H1 (cell line): Measurements from ENCODE around the gene GALR2. TPM values are rescaled to one million over a fixed set of nuclear protein-coding genes. Genes with fewer than 3 reads are reported as not detected.
"Not testable (repeated sequence)": the region's sequence is repeated elsewhere in the genome, so short reads cannot be mapped to it uniquely, and the experiment has no call there.

Source experiments
- CTCF ChIA-PET: fragments of 300-600 bp; sonication (Branson Sonifier 250); formaldehyde crosslinking; loops from one replicate; lab custom pipeline; 2021; ENCODE audit not compliant: partially characterized antibody; lab: Charles Lee
- POLR2A ChIA-PET: fragments of 300-600 bp; sonication (Branson Sonifier 250); formaldehyde crosslinking; loops from one replicate; lab custom pipeline; 2021; ENCODE audit warnings: inconsistent platforms; ENCODE audit not compliant: partially characterized antibody; lab: Charles Lee
- DNase-seq, 2 experiments: peaks; one replicate each; pipeline versions ENCODE4 v3.0.0 to v3.0.0-alpha.2; 2010 to 2022; ENCODE audit warnings: low spot score in 2 of 2, low read depth in 1 of 2, mixed read lengths in 1 of 2
- FAIRE-seq: peaks from 2 replicates; lab custom pipeline; 2011; peaks lifted over from hg19 to GRCh38; lab: Jason Lieb, UNC
- H2AFZ ChIP-seq: 2 replicates; pipeline ENCODE4 v1.8.1; 2012; ENCODE audit warnings: low read length, inconsistent platforms
- H2AK5ac ChIP-seq: 2 replicates; pipeline ENCODE4 v1.6.1; 2013; ENCODE audit warnings: low read depth, low read length
- H2BK120ac ChIP-seq: replicated peaks from 2 replicates; pipeline ENCODE3; 2013; ENCODE audit warnings: low read depth, low read length, inconsistent platforms
- H2BK12ac ChIP-seq: 2 replicates; pipeline ENCODE4 v1.6.1; 2013; ENCODE audit warnings: low read depth, low read length
- H2BK15ac ChIP-seq: 2 replicates; pipeline ENCODE4 v1.6.1; 2013; ENCODE audit warnings: low read length
- H2BK20ac ChIP-seq: 2 replicates; pipeline ENCODE4 v1.6.1; 2013; ENCODE audit warnings: low read length
- H2BK5ac ChIP-seq: 2 replicates; pipeline ENCODE4 v1.6.1; 2013; ENCODE audit warnings: low read depth, low read length
- H3K14ac ChIP-seq: 2 replicates; pipeline ENCODE4 v1.6.1; 2013; ENCODE audit warnings: inconsistent platforms; ENCODE audit not compliant: insufficient read length
- H3K18ac ChIP-seq: 2 replicates; pipeline ENCODE4 v1.6.1; 2013; ENCODE audit warnings: low read length; ENCODE audit errors: extremely low read depth
- H3K23ac ChIP-seq: 2 replicates; pipeline ENCODE4 v1.6.1; 2013; ENCODE audit warnings: inconsistent platforms; ENCODE audit not compliant: insufficient read length
- H3K23me2 ChIP-seq: 2 replicates; pipeline ENCODE4 v1.6.1; 2013; ENCODE audit warnings: low read depth, low read length
- H3K27ac ChIP-seq: 2 replicates; pipeline ENCODE4 v1.6.1; 2011; ENCODE audit warnings: low read depth, low read length, inconsistent platforms
- H3K27me3 ChIP-seq, 4 experiments: replicated peaks in 1 of 4; 1 replicate in 1 of 4; 2 replicates in 3 of 4; pipeline versions ENCODE4 v1.6.1 to v1.8.1; 2011 to 2013; ENCODE audit warnings: low read length in 3 of 4, mild to moderate bottlenecking in 3 of 4, inconsistent platforms in 2 of 4, mixed read lengths in 2 of 4, moderate library complexity in 1 of 4; ENCODE audit not compliant: control insufficient read depth in 3 of 4, insufficient read depth in 3 of 4; ENCODE audit errors: extremely low read depth in 1 of 4
- H3K36me3 ChIP-seq, 4 experiments: 2 replicates each; pipeline versions ENCODE4 v1.6.1 to v1.8.1; 2011 to 2013; ENCODE audit warnings: mild to moderate bottlenecking in 4 of 4, low read length in 3 of 4, moderate library complexity in 2 of 4, control low read depth in 1 of 4, inconsistent platforms in 1 of 4; ENCODE audit not compliant: insufficient read depth in 4 of 4, control insufficient read depth in 2 of 4
- H3K4ac ChIP-seq: replicated peaks from 2 replicates; pipeline ENCODE3; 2013; ENCODE audit warnings: low read length, low read depth, mixed read lengths, inconsistent platforms; ENCODE audit not compliant: insufficient read length
- H3K4me1 ChIP-seq, 4 experiments: replicated peaks in 1 of 4; 1 replicate in 1 of 4; 2 replicates in 3 of 4; pipeline versions ENCODE4 v1.6.1 to v1.8.1; 2011 to 2013; ENCODE audit warnings: low read length in 3 of 4, inconsistent platforms in 2 of 4, mixed read lengths in 1 of 4; ENCODE audit not compliant: insufficient read depth in 4 of 4, control insufficient read depth in 3 of 4
- H3K4me2 ChIP-seq, 2 experiments: 2 replicates each; pipeline versions ENCODE4 v1.6.1 to v1.8.1; 2011 to 2013; ENCODE audit warnings: low read depth in 2 of 2, low read length in 2 of 2, control low read depth in 1 of 2, inconsistent platforms in 1 of 2, mild to moderate bottlenecking in 1 of 2; ENCODE audit not compliant: insufficient read depth in 1 of 2
- H3K4me3 ChIP-seq, 4 experiments: fragments of 200-600, 300-600 bp in 1 of 4; sonication (generic), shearing (Covaris generic), sonication (Bioruptor Twin) in 1 of 4; 2 replicates each; pipeline versions ENCODE4 v1.5.1 to v1.8.1; 2011 to 2016; ENCODE audit warnings: low read length in 4 of 4, low read depth in 3 of 4, control low read depth in 2 of 4, inconsistent platforms in 2 of 4, mild to moderate bottlenecking in 2 of 4, mixed read lengths in 1 of 4, moderate library complexity in 1 of 4; ENCODE audit not compliant: insufficient read depth in 2 of 4; ENCODE audit errors: extremely low read depth in 1 of 4
- H3K56ac ChIP-seq: replicated peaks from 2 replicates; pipeline ENCODE3; 2013; ENCODE audit warnings: low read depth, mild to moderate bottlenecking, mixed read lengths, low read length, inconsistent platforms; ENCODE audit not compliant: insufficient read length
- H3K79me1 ChIP-seq: 2 replicates; pipeline ENCODE4 v1.6.1; 2013; ENCODE audit warnings: low read depth, low read length, control low read depth
- H3K79me2 ChIP-seq, 2 experiments: 2 replicates each; pipeline versions ENCODE4 v1.6.1 to v1.8.1; 2012 to 2013; ENCODE audit warnings: low read length in 2 of 2, mild to moderate bottlenecking in 2 of 2, inconsistent platforms in 1 of 2; ENCODE audit not compliant: insufficient read depth in 2 of 2, control insufficient read depth in 1 of 2
- H3K9ac ChIP-seq, 4 experiments: replicated peaks in 1 of 4; 1 replicate in 1 of 4; 2 replicates in 3 of 4; pipeline versions ENCODE4 v1.6.1 to v1.8.1; 2011 to 2013; ENCODE audit warnings: low read depth in 3 of 4, low read length in 3 of 4, control low read depth in 2 of 4, mild to moderate bottlenecking in 2 of 4, moderate library complexity in 2 of 4, inconsistent platforms in 1 of 4; ENCODE audit errors: extremely low read depth in 1 of 4
- H3K9me3 ChIP-seq, 2 experiments: 2 replicates each; pipeline versions ENCODE4 v1.6.1 to v1.8.1; 2012 to 2013; ENCODE audit warnings: mild to moderate bottlenecking in 2 of 2, moderate library complexity in 2 of 2, control low read depth in 1 of 2, inconsistent platforms in 1 of 2, low read depth in 1 of 2, low read length in 1 of 2, mixed read lengths in 1 of 2; ENCODE audit not compliant: insufficient read depth in 2 of 2
- H4K20me1 ChIP-seq, 2 experiments: replicated peaks in 1 of 2; 2 replicates each; pipeline versions ENCODE3 to v1.8.1; 2011 to 2013; ENCODE audit warnings: inconsistent platforms in 2 of 2, low read length in 2 of 2, mild to moderate bottlenecking in 1 of 2; ENCODE audit not compliant: insufficient read depth in 2 of 2, control insufficient read depth in 1 of 2
- H4K5ac ChIP-seq: 2 replicates; pipeline ENCODE4 v1.6.1; 2013; ENCODE audit warnings: low read length, low read depth, mixed read lengths, inconsistent platforms; ENCODE audit not compliant: insufficient read length
- H4K8ac ChIP-seq: 2 replicates; pipeline ENCODE4 v1.8.0; 2013; ENCODE audit warnings: mild to moderate bottlenecking, moderate library complexity, low read length, inconsistent platforms; ENCODE audit not compliant: insufficient read depth; ENCODE audit errors: extremely low read depth
- H4K91ac ChIP-seq: replicated peaks from 2 replicates; pipeline ENCODE3; 2013; ENCODE audit warnings: low read length, mixed read lengths, inconsistent platforms; ENCODE audit not compliant: insufficient read length
- WGBS, 2 experiments: shearing (Covaris generic) in 1 of 2; methylation state at CpG; one replicate each; pipeline versions ENCODE4 v1.1.6 to v1.1.7; 2013 to 2015; ENCODE audit warnings: low lambda C conversion rate in 2 of 2, mixed read lengths in 2 of 2, inconsistent platforms in 1 of 2, low coverage in 1 of 2, missing lambda C conversion rate in 1 of 2; ENCODE audit not compliant: insufficient replicate concordance in 2 of 2, insufficient coverage in 1 of 2, insufficient read length in 1 of 2; ENCODE audit errors: extremely low coverage in 1 of 2, missing lambda C conversion rate in 1 of 2; 5-methylcytosine and 5-hydroxymethylcytosine counted together
- polyA plus RNA-seq, 7 experiments: library from polyadenylated mRNA; depleted of rRNA in 3 of 7; stranded (reverse) in 5 of 7; unstranded in 2 of 7; fragments of >200 nt in 5 of 7; fragments of 200-250 nt in 2 of 7; gene quantifications; 1 replicate in 5 of 7; 2 replicates in 1 of 7; 4 replicates in 1 of 7; pipeline versions ENCODE4 v1.2.1 to v1.2.3, GENCODE V29; 2011 to 2013; ENCODE audit warnings: missing spikeins in 2 of 7, mixed read lengths in 2 of 7
- total RNA-seq: library from RNA; stranded (reverse); fragmentation: NEBNext Ultra II Directional; extraction: Animal tissue kit (Norgen Biotek cat#: 25700); gene quantifications from 2 replicates; pipeline ENCODE4 v1.2.1, GENCODE V29; 2021

Gene GALR2
- total and polyA plus RNA-seq, 2 of the 8 experiments (the other 6 are each of a cell fraction or from before 2014, with no cell fraction given), result 0.86 to 2.2 TPM

GRCh38 chr17:76058264-76058663 lies 16.3 kb upstream of the GALR2 start:
- not testable (repeated sequence) for H3K23me2 ChIP-seq, H3K4me1 ChIP-seq, H2AK5ac ChIP-seq, H2BK15ac ChIP-seq, FAIRE-seq, H3K4me2 ChIP-seq, H3K4ac ChIP-seq, H3K79me1 ChIP-seq, H3K56ac ChIP-seq, H3K18ac ChIP-seq, H2BK5ac ChIP-seq, H3K9ac ChIP-seq, H2AFZ ChIP-seq, H2BK20ac ChIP-seq, H2BK120ac ChIP-seq, DNase-seq, H4K8ac ChIP-seq, H3K23ac ChIP-seq, H4K5ac ChIP-seq, H3K27ac ChIP-seq, H3K4me3 ChIP-seq, H2BK12ac ChIP-seq, H4K20me1 ChIP-seq, H3K9me3 ChIP-seq, H3K14ac ChIP-seq, H3K79me2 ChIP-seq, H3K27me3 ChIP-seq, H4K91ac ChIP-seq
- CTCF ChIA-PET, result interaction anchor here (0.6 to 2.9 kb wide), 6 partner anchors 12 to 221 kb away, joined by 3 to 13 read pairs (median 4); partner anchors contain the start of gene GALR2
- 97% methylated on average over 6 of the region's 6 CpGs; no CpG with 5 or more reads in 1 of the 2 experiments for WGBS, 2 experiments
- peaks cover 18 to 75% (median 41%) of the 10 kb centered on the region in 4 experiments for H3K36me3 ChIP-seq
- POLR2A ChIA-PET, result interaction anchor here (1.0 to 1.1 kb wide), 2 partner anchors 22 to 39 kb away, joined by 3 to 4 read pairs; no protein-coding TSS in a partner anchor
